Activated CD8-positive, alpha-beta memory T cell treated with anti-CD3 and anti-CD28 coated beads, Interleukin-2, amount 50 U/mL, for 24 hours (primary cell): ENCODE data around the gene ACTC1.

Source experiments
- DNase-seq: peaks from one replicate; pipeline ENCODE4 v3.0.0-alpha.2; 2020; ENCODE audit errors: extremely low read depth

The ACTC1 gene

DNA sequence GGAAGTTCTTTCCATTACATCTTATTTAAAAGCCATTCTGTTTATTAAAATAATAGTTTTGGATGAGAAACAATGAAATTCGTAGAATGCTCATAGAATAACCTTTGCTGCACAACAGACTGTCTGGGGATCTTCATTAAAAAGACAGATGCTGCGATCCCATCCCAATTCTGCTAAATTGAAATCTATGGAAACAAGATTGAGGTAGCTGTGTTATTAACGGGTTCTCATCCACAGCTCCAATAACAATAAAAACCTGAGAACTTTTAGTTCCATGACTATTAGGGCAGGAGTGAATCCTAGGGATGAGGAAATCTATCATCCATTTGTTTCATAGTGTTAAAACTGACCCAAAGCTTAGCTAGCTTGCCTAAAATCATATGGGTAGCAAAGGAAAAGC is 38.1 kb downstream of the ACTC1 start:
- no peak for DNase-seq

DNA sequence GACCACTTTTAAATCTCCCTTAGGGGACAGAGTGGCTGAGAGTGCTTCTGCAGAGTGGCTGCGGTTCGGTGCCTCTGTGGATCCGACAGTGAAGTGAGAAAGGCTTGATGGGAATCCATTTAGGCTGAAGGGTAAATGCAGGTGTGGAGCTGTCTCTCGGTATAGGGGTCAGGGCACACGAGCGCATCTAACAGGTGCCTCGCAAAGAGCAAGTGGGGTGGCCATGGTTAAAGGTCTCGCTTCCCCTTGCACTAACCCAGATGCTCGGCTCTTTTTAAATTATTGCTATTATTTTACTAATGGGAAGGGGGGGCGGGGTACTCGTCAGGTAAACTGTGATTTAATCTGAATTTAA is 40.0 kb downstream of the ACTC1 start:
- no peak for DNase-seq

DNA sequence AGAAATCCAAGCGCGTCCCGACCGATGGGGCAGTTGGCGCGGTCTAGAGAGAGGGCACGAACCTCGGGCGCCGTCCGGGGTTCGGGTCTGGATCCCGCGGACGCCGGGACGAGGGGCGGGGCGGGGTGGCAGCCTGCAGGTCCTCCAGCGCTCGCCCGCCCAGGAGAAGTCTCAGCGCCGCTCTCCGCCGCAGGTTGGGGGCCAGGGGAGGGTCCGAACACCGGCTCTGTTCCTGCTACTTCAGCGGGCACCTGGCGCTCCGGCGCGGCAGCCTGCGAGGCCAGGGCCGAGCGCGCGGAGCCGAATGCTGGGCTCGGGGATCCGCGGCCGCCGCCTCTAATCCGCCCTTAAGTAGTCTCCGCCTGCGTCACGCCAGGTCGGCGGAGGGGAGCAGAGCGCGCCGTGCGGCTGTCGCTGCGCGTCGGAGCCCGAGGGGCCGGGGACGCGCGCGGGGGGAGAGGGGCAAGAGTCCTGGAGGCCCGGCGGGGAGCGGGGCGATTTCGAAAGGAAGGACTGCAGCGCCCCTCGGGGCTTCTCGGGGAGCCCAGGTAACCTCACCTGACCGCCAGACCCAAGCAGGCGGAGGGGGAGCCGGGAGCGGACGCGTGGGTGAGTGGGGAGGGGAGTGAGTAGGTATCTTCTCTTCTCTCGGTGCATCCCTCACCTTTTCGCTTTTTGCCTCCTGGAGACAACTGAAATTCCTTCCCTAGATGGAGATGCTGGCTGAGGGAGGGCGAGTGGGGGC is 40.5 kb downstream of the ACTC1 start, which contains the start of gene GJD2:
Gene GJD2, minus strand, starts transcription at position 325 of the 745 bp plus-strand sequence. CDS start 510 bp downstream, outside the sequence.
- DNase-seq, result no peak

DNA sequence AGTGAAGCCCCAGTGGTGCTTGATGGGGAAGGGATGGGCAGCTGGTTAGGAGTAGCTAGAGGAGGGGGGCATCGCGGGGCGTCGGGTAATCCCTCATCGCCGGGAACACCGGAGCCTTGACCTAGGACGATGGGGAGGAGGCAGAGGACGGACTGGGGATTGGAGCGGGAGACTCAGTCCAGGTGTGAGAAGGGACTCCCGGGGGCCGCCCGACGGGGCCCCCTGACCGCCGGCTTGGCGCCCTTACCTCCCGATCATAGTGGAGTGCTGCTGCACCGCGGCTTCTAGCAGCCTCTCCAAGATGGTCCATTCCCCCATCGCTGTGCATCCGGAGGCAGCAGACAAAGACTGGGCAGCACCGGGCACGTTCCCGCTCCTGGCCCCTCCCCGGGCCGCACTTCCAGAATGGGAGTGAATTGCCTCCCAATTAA is 41.2 kb downstream of the ACTC1 start:
- no peak for DNase-seq

DNA sequence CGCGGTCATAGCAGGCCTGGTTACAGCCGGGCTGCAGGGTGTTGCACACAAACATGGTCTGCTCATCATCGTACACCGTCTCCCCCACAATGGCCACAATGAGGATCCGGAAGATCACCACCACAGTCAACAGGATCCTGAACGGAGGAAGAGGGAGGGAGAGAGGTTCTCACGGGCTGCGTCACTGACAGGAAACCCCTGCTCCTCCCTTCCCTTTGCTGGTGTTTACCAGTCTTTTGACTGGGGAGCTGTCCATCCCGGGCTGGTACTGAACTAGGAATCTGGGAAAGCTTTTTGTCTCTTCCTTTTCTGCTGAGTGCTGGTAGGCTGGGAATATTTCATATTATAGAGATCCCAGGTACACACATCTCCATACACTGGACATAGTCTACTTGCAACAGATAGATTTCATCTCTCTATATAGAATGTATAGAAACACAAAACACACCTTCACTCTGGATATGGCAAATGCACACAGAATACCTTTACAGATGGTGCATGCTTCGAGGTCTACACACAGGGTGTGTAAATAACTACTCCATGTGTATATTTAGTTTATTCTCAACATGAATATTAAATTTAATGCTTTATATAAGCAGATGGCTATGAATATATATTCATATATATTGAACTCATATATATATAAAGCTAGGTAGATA is 42.0 kb downstream of the ACTC1 start:
- DNase-seq, result no peak

DNA sequence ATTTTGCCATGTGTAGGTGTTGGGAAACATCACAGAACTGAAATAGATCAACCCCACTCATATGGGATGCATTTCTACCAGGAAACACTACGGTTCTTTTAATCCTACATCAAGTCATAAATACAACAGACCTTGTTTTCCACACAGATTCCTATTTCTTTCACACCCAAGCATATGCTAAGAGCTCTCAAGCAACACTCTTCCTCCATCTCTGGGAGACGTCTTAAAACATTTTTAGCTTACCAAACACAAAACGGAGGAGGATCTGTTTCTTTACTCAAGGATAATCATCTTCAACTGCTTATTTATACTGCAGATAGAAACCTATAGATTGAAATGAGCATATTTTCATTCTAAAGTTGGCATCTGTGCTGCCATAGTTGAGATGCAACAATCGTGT is 45.7 kb downstream of the ACTC1 start:
- DNase-seq, result no peak
